ENCODE data around the gene PIMREG. TPM values are rescaled to one million over a fixed set of nuclear protein-coding genes. Genes with fewer than 3 reads are reported as not detected.

The PIMREG gene
- total RNA-seq, 1 donor from 2014 or later, result 0.19 TPM

- Histone ChIP-seq H3K9me3 (replicated peaks) (no peaks in the 10 kb centered on the region), H3K4me1 (peaks cover 15% of the 10 kb centered on the region), H3K27ac (replicated peaks) (no peak overlapping the region), H3K27me3 (ENCODE audit: low read depth) (peaks cover 44% of the 10 kb centered on the region), H3K4me3 (no peak overlapping the region), H3K36me3 (no peaks in the 10 kb centered on the region)
- no peak for DNase-seq
- TF ChIP-seq CTCF (IDR thresholded peaks at IDR 0.05; ENCODE audit: borderline replicate concordance), result no peak
- intact Hi-C loops (cut with micrococcal nuclease), result no loop called here
Measured at GRCh38 chr17:6458460-6458950, 14.2 kb downstream of the PIMREG start.

- no peak for TF ChIP-seq CTCF (IDR thresholded peaks at IDR 0.05; ENCODE audit: borderline replicate concordance)
- H3K36me3 ChIP-seq, result no peaks in the 10 kb centered on the region
- H3K9me3 ChIP-seq (replicated peaks), result no peaks in the 10 kb centered on the region
- peaks cover 35% of the 10 kb centered on the region for H3K27me3 ChIP-seq (ENCODE audit: low read depth)
- no peak for DNase-seq
- no peak overlapping the region for H3K27ac ChIP-seq (replicated peaks)
- intact Hi-C loops (cut with micrococcal nuclease), result no loop called here
- H3K4me1 ChIP-seq, result peaks cover 9% of the 10 kb centered on the region
- H3K4me3 ChIP-seq, result no peak overlapping the region
Measured at GRCh38 chr17:6460531-6461161, 16.4 kb downstream of the PIMREG start.

- H3K9me3 ChIP-seq (replicated peaks), result no peaks in the 10 kb centered on the region
- no peak for DNase-seq
- peaks cover 33% of the 10 kb centered on the region for H3K27me3 ChIP-seq (ENCODE audit: low read depth)
- H3K4me1 ChIP-seq, result peaks cover 9% of the 10 kb centered on the region
- H3K27ac ChIP-seq (replicated peaks), result no peak overlapping the region
- H3K4me3 ChIP-seq, result no peak overlapping the region
- TF ChIP-seq CTCF (IDR thresholded peaks at IDR 0.05; ENCODE audit: borderline replicate concordance), result no peak
- H3K36me3 ChIP-seq, result no peaks in the 10 kb centered on the region
- intact Hi-C loops (cut with micrococcal nuclease), result no loop called here
Measured at GRCh38 chr17:6461246-6461645, 17.0 kb downstream of the PIMREG start.

GRCh38 chr17:6461792-6462524, 17.7 kb downstream of the PIMREG start:
- Histone ChIP-seq H3K27me3 (ENCODE audit: low read depth) (peaks cover 29% of the 10 kb centered on the region), H3K27ac (replicated peaks) (no peak overlapping the region), H3K4me3 (no peak overlapping the region), H3K36me3 (no peaks in the 10 kb centered on the region), H3K9me3 (replicated peaks) (peaks cover 4% of the 10 kb centered on the region), H3K4me1 (peaks cover 4% of the 10 kb centered on the region)
- DNase-seq, result no peak
- intact Hi-C loops (cut with micrococcal nuclease), result no loop called here
- no peak for TF ChIP-seq CTCF (IDR thresholded peaks at IDR 0.05; ENCODE audit: borderline replicate concordance)

- intact Hi-C loops (cut with micrococcal nuclease), result no loop called here
- Histone ChIP-seq H3K27me3 (ENCODE audit: low read depth) (peaks cover 29% of the 10 kb centered on the region), H3K4me1 (no peaks in the 10 kb centered on the region), H3K9me3 (replicated peaks) (peaks cover 11% of the 10 kb centered on the region), H3K4me3 (no peak overlapping the region), H3K27ac (replicated peaks) (no peak overlapping the region), H3K36me3 (no peaks in the 10 kb centered on the region)
- TF ChIP-seq CTCF (IDR thresholded peaks at IDR 0.05; ENCODE audit: borderline replicate concordance), result no peak
- no peak for DNase-seq
Measured at GRCh38 chr17:6462692-6463091, 18.4 kb downstream of the PIMREG start.

Data from left ventricle myocardium inferior (tissue), 1 donor.